IMR-90 (cell line): ENCODE measurements around the gene CD2. TPM values are rescaled to one million over a fixed set of nuclear protein-coding genes. Genes with fewer than 3 reads are reported as not detected.

Experiments used
- ATAC-seq: fragments of 200-7000 bp; cut with Tn5 transposase; 2 replicates; pipeline ENCODE4 v1.9.1; 2020; ENCODE audit warnings: low read depth, mild to moderate bottlenecking, moderate library complexity
- BruUV-seq: library from RNA; stranded (reverse); fragments of 400-500 nt; replicated peaks from 2 replicates; lab custom pipeline; 2021; lab: Mats Ljungman, UMichigan
- CTCF ChIA-PET: fragments of 300-600 bp; formaldehyde crosslinking; extraction: SDS; loops from one replicate; lab custom pipeline; 2021; ENCODE audit warnings: antibody characterized with exemption; lab: Yijun Ruan, JAX
- POLR2A ChIA-PET: fragments of 300-600 bp; sonication (Branson Sonifier 250); formaldehyde crosslinking; loops from one replicate; lab custom pipeline; 2022; ENCODE audit warnings: antibody characterized with exemption; ENCODE audit not compliant: unreplicated experiment; lab: Charles Lee
- DNase-seq: peaks from one replicate; pipeline ENCODE4 v3.0.0; 2013
- H2AFZ ChIP-seq: replicated peaks from 2 replicates; pipeline ENCODE3; 2013; ENCODE audit warnings: low read length, mild to moderate bottlenecking; ENCODE audit not compliant: poor library complexity
- H2AK5ac ChIP-seq: 2 replicates; pipeline ENCODE4 v1.6.1; 2013; ENCODE audit warnings: low read depth, low read length, inconsistent platforms
- H2AK9ac ChIP-seq: replicated peaks from 2 replicates; pipeline ENCODE3; 2013; ENCODE audit warnings: mild to moderate bottlenecking, low read depth, low read length, moderate library complexity; ENCODE audit not compliant: poor library complexity
- H2BK120ac ChIP-seq: 2 replicates; pipeline ENCODE4 v1.6.1; 2013; ENCODE audit warnings: low read depth, low read length, inconsistent platforms
- H2BK15ac ChIP-seq: 3 replicates; pipeline ENCODE4 v1.6.1; 2013; ENCODE audit warnings: low read depth, low read length, inconsistent platforms
- H2BK20ac ChIP-seq: 2 replicates; pipeline ENCODE4 v1.6.1; 2013; ENCODE audit warnings: low read depth, mild to moderate bottlenecking, inconsistent platforms, low read length, moderate library complexity
- H2BK5ac ChIP-seq: 2 replicates; pipeline ENCODE4 v1.6.1; 2013; ENCODE audit warnings: mild to moderate bottlenecking, low read depth, low read length, inconsistent platforms; ENCODE audit not compliant: poor library complexity, severe bottlenecking
- H3K14ac ChIP-seq: replicated peaks from 2 replicates; pipeline ENCODE4 v1.6.1; 2013; ENCODE audit warnings: low read depth, low read length, inconsistent platforms
- H3K18ac ChIP-seq: 2 replicates; pipeline ENCODE4 v1.6.1; 2013; ENCODE audit warnings: low read depth, low read length, control low read depth
- H3K23ac ChIP-seq: 2 replicates; pipeline ENCODE4 v1.6.1; 2013; ENCODE audit warnings: low read depth, low read length, inconsistent platforms
- H3K27ac ChIP-seq: 2 replicates; pipeline ENCODE4 v1.5.1; 2013; ENCODE audit warnings: mild to moderate bottlenecking, control low read depth, low read length; ENCODE audit not compliant: insufficient read depth
- H3K27me3 ChIP-seq: 2 replicates; pipeline ENCODE4 v1.6.1; 2013; ENCODE audit warnings: low read length; ENCODE audit not compliant: control insufficient read depth, insufficient read depth
- H3K36me3 ChIP-seq: 2 replicates; pipeline ENCODE4 v1.6.1; 2013; ENCODE audit warnings: low read length, mixed read lengths; ENCODE audit not compliant: control insufficient read depth, insufficient read depth
- H3K4ac ChIP-seq: 2 replicates; pipeline ENCODE4 v1.6.1; 2013; ENCODE audit warnings: low read depth, low read length, inconsistent platforms
- H3K4me1 ChIP-seq: 2 replicates; pipeline ENCODE4 v1.6.1; 2013; ENCODE audit warnings: low read length, mixed read lengths; ENCODE audit not compliant: control insufficient read depth, insufficient read depth
- H3K4me2 ChIP-seq: 2 replicates; pipeline ENCODE4 v1.6.1; 2013; ENCODE audit warnings: low read depth, mild to moderate bottlenecking, control low read depth, low read length, moderate library complexity
- H3K4me3 ChIP-seq: 2 replicates; pipeline ENCODE4 v1.5.1; 2013; ENCODE audit warnings: low read depth, mild to moderate bottlenecking, control low read depth, low read length, moderate library complexity; ENCODE audit not compliant: insufficient read depth
- H3K56ac ChIP-seq: 2 replicates; pipeline ENCODE4 v1.6.1; 2013; ENCODE audit warnings: low read length, inconsistent platforms; ENCODE audit not compliant: insufficient read depth; ENCODE audit errors: extremely low read depth
- H3K79me1 ChIP-seq, 2 experiments: 2 replicates each; pipeline ENCODE4 v1.6.1; 2013; ENCODE audit warnings: low read length in 2 of 2, inconsistent platforms in 1 of 2, low read depth in 1 of 2
- H3K9ac ChIP-seq: 2 replicates; pipeline ENCODE4 v1.6.1; 2013; ENCODE audit warnings: low read depth, low read length, control low read depth
- H3K9me1 ChIP-seq: 2 replicates; pipeline ENCODE4 v1.6.1; 2013; ENCODE audit warnings: low read length, inconsistent platforms; ENCODE audit not compliant: insufficient read depth
- H3K9me3 ChIP-seq: 2 replicates; pipeline ENCODE4 v1.6.1; 2013; ENCODE audit warnings: low read length; ENCODE audit not compliant: control insufficient read depth, insufficient read depth
- H4K20me1 ChIP-seq: 2 replicates; pipeline ENCODE4 v1.6.1; 2013; ENCODE audit warnings: low read length, inconsistent platforms; ENCODE audit not compliant: insufficient read depth
- H4K5ac ChIP-seq: 2 replicates; pipeline ENCODE4 v1.6.1; 2013; ENCODE audit warnings: mild to moderate bottlenecking, low read depth, low read length, control low read depth
- H4K8ac ChIP-seq, 2 experiments: 2 replicates each; pipeline ENCODE4 v1.6.1; 2013; ENCODE audit warnings: low read depth in 2 of 2, low read length in 2 of 2, control low read depth in 1 of 2, inconsistent platforms in 1 of 2
- H4K91ac ChIP-seq: 2 replicates; pipeline ENCODE4 v1.6.1; 2013; ENCODE audit warnings: low read depth, low read length, inconsistent platforms; ENCODE audit not compliant: insufficient read depth
- BHLHE40 ChIP-seq: fragments of 150-350 bp; IDR thresholded peaks from 2 replicates; pipeline ENCODE4 v1.6.1; 2016; ENCODE audit warnings: mild to moderate bottlenecking, low read depth, low read length
- MAFK ChIP-seq: IDR thresholded peaks from 2 replicates; pipeline ENCODE4 v1.6.1; 2012; ENCODE audit warnings: low read depth, low read length, improper control_type of control experiment
- MAZ ChIP-seq: IDR thresholded peaks from 2 replicates; pipeline ENCODE4 v1.6.1; 2012; ENCODE audit warnings: low read depth, mild to moderate bottlenecking, low read length, improper control_type of control experiment, moderate library complexity, borderline replicate concordance
- MXI1 ChIP-seq: IDR thresholded peaks from 2 replicates; pipeline ENCODE4 v1.6.1; 2012; ENCODE audit warnings: low read depth, mild to moderate bottlenecking, low read length, moderate library complexity, borderline replicate concordance
- NFE2L2 ChIP-seq: fragments of 150-350 bp; IDR thresholded peaks from 2 replicates; pipeline ENCODE4 v1.6.1; 2016; ENCODE audit warnings: low read depth, mild to moderate bottlenecking, low read length
- POLR2A ChIP-seq: IDR thresholded peaks from 2 replicates; pipeline ENCODE4 v1.6.1; 2012; ENCODE audit warnings: mild to moderate bottlenecking, low read depth, low read length
- RAD21 ChIP-seq: IDR thresholded peaks from 2 replicates; pipeline ENCODE4 v1.6.1; 2012; ENCODE audit warnings: low read length, improper control_type of control experiment
- RCOR1 ChIP-seq: IDR thresholded peaks from 2 replicates; pipeline ENCODE4 v1.6.1; 2012; ENCODE audit warnings: mild to moderate bottlenecking, low read length, improper control_type of control experiment; ENCODE audit not compliant: insufficient replicate concordance
- RFX5 ChIP-seq: IDR thresholded peaks from 2 replicates; pipeline ENCODE4 v1.8.0; 2012; ENCODE audit warnings: low read depth, mild to moderate bottlenecking, low read length, moderate library complexity
- SMC3 ChIP-seq: fragments of 150-350 bp; IDR thresholded peaks from 2 replicates; pipeline ENCODE4 v1.6.1; 2016; ENCODE audit warnings: low read depth, mild to moderate bottlenecking, antibody characterized with exemption, low read length, moderate library complexity
- WGBS, 2 experiments: methylation state at CpG; one replicate each; pipeline versions ENCODE4 v1.1.5 to v1.1.7; 2013; ENCODE audit warnings: missing lambda C conversion rate in 2 of 2; ENCODE audit not compliant: insufficient read length in 1 of 2; ENCODE audit errors: extremely low coverage in 2 of 2; 5-methylcytosine and 5-hydroxymethylcytosine counted together
- dilution Hi-C: fragments of 300-500 bp; cut with HindIII; formaldehyde crosslinking; loops from one replicate; pipeline ENCODE4 v1.14.3; 2018; ENCODE audit warnings: low sequenced_read_pairs; ENCODE audit not compliant: unreplicated experiment
- in situ Hi-C: fragments of 300-500 bp; cut with MboI; formaldehyde crosslinking; loops from 3 replicates; pipeline ENCODE4 v1.14.3; 2019; ENCODE audit warnings: low sequenced_read_pairs, inconsistent platforms, mixed read lengths
- intact Hi-C: fragments of 100-400 bp; cut with micrococcal nuclease; formaldehyde crosslinking; loops from 2 replicates; pipeline ENCODE4 v1.10.0; 2022
- polyA plus RNA-seq, 3 experiments: library from polyadenylated mRNA; depleted of rRNA; stranded (reverse); fragments of >200 nt; gene quantifications; 2 replicates each; pipeline ENCODE4 v1.2.3, GENCODE V29; 2012; ENCODE audit warnings: low replicate concordance in 1 of 3
- total RNA-seq: library from RNA; depleted of rRNA; stranded (reverse); fragments of >200 nt; gene quantifications from 2 replicates; pipeline ENCODE4 v1.2.3, GENCODE V29; 2012
- TF ChIP-seq, protein P1 (sequence below): conservative IDR thresholded peaks from 2 replicates; pipeline ENCODE4 v1.5.1; 2012; ENCODE audit warnings: mild to moderate bottlenecking, low read depth, low read length, improper control_type of control experiment

Gene CD2
- total and polyA plus RNA-seq, 2 of the 4 experiments (the other 2 are of a cell fraction), result not detected

DNA sequence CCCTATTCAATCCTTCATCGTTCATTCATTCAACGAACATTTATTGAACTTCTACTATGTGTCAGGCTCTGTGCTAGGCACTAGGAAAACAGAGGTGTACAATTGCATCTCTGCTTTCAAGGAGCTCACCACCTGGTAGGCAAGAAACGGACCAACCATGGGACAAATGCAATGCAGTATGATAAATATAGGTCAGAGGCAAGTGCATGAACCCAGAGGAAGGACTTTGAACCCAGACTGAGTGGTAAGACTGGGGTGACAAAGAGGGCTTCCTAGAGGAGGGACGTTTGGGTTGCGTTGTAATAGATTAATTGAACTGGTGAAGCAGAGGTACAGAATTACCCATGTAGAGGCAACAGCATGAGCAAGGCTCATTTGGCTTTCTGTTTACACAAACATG, 16.4 kb downstream of the CD2 start:
- ATAC-seq, result no peak
- no peaks in the 10 kb centered on the region for H4K20me1 ChIP-seq
- H2BK5ac ChIP-seq, result no peak overlapping the region
- H3K36me3 ChIP-seq, result no peaks in the 10 kb centered on the region
- H3K4me1 ChIP-seq, result no peaks in the 10 kb centered on the region
- no peak for DNase-seq
- no peak overlapping the region for H4K5ac ChIP-seq
- WGBS, 2 experiments, result 51% methylated on average over 3 of the region's 5 CpGs; no CpG with 5 or more reads in 1 of the 2 experiments
- H3K18ac ChIP-seq, result no peak overlapping the region
- H3K4me3 ChIP-seq, result no peak overlapping the region
- intact Hi-C loops, result no loop called here
- H3K9ac ChIP-seq, result no peak overlapping the region
- no peak overlapping the region for H2BK20ac ChIP-seq
- dilution Hi-C loops, result no loop called here
- H3K9me3 ChIP-seq, result no peaks in the 10 kb centered on the region
- POLR2A ChIA-PET, result no interaction called here
- no peak overlapping the region for H3K56ac ChIP-seq
- no peaks in the 10 kb centered on the region for H3K79me1 ChIP-seq
- no peak overlapping the region for H3K23ac ChIP-seq
- no peak overlapping the region for H2BK120ac ChIP-seq
- BruUV-seq, result no TSS peak
- H2BK15ac ChIP-seq, result no peak overlapping the region
- no peak overlapping the region for H3K27ac ChIP-seq
- H3K4ac ChIP-seq, result no peak overlapping the region
- no peak overlapping the region for H3K14ac ChIP-seq
- no peak overlapping the region for H3K4me2 ChIP-seq
- in situ Hi-C loops, result no loop called here
- H2AK5ac ChIP-seq, result no peak overlapping the region
- H2AFZ ChIP-seq, result no peak overlapping the region
- H3K27me3 ChIP-seq, result no peaks in the 10 kb centered on the region; the same call in 1 of the 2 replicates
- TF ChIP-seq SMC3, result no peak
- TF ChIP-seq, protein P1, sequence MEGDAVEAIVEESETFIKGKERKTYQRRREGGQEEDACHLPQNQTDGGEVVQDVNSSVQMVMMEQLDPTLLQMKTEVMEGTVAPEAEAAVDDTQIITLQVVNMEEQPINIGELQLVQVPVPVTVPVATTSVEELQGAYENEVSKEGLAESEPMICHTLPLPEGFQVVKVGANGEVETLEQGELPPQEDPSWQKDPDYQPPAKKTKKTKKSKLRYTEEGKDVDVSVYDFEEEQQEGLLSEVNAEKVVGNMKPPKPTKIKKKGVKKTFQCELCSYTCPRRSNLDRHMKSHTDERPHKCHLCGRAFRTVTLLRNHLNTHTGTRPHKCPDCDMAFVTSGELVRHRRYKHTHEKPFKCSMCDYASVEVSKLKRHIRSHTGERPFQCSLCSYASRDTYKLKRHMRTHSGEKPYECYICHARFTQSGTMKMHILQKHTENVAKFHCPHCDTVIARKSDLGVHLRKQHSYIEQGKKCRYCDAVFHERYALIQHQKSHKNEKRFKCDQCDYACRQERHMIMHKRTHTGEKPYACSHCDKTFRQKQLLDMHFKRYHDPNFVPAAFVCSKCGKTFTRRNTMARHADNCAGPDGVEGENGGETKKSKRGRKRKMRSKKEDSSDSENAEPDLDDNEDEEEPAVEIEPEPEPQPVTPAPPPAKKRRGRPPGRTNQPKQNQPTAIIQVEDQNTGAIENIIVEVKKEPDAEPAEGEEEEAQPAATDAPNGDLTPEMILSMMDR, result no peak
- TF ChIP-seq MAZ, result no peak
- TF ChIP-seq MAFK, result no peak
- no peak for TF ChIP-seq BHLHE40
- no peak for TF ChIP-seq RAD21
- TF ChIP-seq NFE2L2, result no peak
- no peak for TF ChIP-seq MXI1
- TF ChIP-seq RCOR1, result no peak
- TF ChIP-seq RFX5, result no peak
- TF ChIP-seq POLR2A, result no peak
- H2AK9ac ChIP-seq, result no peak overlapping the region
- H4K91ac ChIP-seq, result no peak overlapping the region
- no peak overlapping the region for H4K8ac ChIP-seq
- H3K9me1 ChIP-seq, result no peaks in the 10 kb centered on the region
- CTCF ChIA-PET, result interaction anchor here (1.2 kb wide), 1 partner anchor 46 kb away, joined by 5 read pairs; no protein-coding TSS in a partner anchor
